GM21367 (cell line): ENCODE measurements around the gene CDK14.

Source experiments
- ATAC-seq: cut with Tn5 transposase; IDR thresholded peaks from one replicate; pipeline ENCODE4 v1.9.1; 2021; ENCODE audit not compliant: unreplicated experiment

Gene CDK14

GRCh38 chr7:90988996-90989765 is 393.1 kb downstream of the CDK14 start:
- ATAC-seq = no peak

DNA sequence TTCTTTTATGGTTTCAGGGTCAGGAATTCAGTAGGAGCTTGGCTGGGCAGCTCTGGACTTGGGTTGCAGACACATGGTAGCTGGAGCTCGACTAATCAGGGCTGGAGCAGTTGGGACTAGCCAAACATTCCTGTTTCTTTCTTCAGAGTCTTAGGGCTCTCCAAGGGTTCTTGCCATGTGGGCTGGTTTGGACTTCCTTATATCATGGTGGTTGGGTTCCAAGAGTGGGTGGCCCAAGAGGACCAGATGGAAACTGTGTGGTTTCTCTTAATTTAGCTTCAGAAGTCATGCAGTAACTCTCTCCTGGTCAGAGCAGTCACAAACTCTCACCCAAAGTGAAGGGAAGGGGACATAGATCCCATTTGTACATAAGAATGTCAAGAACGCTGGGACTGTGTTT is 398.0 kb downstream of the CDK14 start:
- ATAC-seq = no peak

GRCh38 chr7:90994601-90995000 is 398.5 kb downstream of the CDK14 start:
- ATAC-seq = no peak

DNA sequence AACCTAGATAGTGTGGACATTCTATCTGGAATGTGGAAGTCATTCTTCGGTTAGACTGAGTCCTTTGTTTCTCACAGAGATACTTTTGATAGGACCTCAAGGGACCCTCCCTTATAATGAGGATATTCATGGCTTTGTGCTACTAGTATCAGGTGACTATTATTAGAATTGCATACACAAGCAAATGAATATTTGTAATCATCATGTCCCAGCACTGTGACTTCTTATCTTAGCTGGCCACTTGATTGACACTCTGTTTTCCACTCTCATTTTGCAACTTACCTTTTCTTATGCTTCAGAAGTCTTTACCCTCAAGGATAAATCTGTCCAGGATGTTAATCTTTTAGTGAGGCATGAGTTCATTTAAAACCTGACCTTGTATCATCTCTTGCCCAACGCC is 399.9 kb downstream of the CDK14 start:
- no peak for ATAC-seq

GRCh38 chr7:90999989-91000979 is 404.2 kb downstream of the CDK14 start:
- ATAC-seq = no peak

DNA sequence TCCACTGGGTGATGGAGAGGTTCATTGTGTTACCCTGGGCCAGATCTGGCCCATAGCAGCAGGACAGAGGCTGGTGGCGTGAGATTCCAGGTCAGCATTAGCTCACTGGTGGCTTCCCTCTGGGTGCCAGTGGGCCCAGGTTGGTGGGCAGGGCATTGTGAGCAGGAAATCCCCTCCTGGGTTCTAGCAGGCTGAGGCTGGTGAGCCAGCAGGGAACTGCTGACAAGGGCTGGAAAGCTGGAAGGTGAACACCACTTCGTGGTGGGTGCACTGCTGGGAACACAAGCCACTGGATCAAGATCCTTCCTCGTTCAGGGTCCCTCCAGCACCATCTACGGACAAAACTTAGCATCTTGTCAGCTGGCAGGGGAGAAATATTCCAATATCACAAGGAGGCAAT is 408.9 kb downstream of the CDK14 start:
- no peak for ATAC-seq

DNA sequence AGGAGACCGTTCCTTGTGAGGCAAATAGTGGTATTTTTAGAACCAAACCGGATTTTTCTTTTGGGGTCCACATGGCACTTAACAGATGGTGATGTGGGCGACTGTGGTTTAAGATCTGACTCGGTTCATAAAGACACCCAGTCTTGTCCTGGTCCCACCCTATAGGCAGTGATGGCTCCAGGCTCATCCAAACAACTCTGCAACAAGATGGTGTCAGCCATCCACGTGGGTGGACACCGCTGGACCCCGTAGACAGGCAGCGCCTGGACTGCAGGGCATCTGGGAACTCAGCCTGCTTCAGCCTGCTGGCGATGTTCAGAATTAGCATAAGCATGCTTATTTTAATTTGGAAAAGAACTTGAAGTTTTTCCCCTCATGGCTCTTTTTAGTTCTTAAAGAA is 409.7 kb downstream of the CDK14 start:
- no peak for ATAC-seq

- ATAC-seq = no peak
Measured at GRCh38 chr7:91007371-91007770, 411.2 kb downstream of the CDK14 start.

DNA sequence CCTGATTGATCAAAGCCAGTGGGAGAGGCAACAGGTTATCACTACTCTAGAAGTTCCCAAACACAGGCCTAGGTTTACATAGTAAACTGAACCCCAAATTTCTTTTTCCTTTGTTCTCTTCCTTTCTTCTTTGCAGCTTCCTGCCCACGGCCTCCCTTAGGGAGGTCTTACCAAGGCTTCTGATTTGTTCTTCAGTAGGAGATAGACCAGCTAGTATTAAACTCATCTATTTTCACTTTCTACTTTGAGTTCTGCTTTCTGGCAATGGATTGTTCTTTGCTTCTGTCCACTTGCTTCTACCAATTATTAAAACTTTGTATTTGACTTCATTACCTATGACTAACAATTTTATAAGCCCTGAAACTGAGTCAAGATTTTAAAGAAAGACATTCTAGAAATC is 417.0 kb downstream of the CDK14 start:
- no peak for ATAC-seq

DNA sequence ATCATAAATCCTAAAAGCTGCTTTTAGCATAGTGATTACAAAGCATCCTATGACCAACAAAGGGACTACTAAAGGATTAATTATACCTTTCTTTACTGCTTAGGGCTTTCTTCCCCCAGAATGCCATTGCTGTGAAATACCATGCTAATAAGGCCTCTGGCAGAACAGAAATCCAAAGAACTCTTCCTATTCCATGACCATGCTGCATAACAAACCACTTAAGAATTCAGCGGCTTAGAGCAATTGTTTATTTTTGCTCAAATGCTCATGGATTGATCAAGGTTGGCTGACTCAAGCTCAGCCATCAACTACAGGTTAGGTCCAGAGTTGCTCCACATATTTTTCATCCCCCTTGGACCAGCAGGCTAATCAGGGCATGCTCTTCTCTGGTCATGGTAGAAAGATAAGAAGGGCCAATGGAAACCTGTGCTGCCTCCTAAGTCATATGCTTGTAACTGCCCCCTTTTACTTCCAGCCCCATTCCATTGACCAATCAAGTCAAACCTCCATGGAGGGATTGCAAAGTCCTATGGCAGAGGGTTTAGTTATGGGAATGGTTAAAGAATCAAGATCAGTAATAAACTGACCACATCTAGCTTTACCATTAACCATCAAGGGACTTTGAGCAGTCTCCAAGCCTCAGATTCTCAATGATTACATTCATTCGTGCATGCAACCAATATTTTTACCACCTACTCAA is 423.7 kb downstream of the CDK14 start:
- ATAC-seq = no peak

DNA sequence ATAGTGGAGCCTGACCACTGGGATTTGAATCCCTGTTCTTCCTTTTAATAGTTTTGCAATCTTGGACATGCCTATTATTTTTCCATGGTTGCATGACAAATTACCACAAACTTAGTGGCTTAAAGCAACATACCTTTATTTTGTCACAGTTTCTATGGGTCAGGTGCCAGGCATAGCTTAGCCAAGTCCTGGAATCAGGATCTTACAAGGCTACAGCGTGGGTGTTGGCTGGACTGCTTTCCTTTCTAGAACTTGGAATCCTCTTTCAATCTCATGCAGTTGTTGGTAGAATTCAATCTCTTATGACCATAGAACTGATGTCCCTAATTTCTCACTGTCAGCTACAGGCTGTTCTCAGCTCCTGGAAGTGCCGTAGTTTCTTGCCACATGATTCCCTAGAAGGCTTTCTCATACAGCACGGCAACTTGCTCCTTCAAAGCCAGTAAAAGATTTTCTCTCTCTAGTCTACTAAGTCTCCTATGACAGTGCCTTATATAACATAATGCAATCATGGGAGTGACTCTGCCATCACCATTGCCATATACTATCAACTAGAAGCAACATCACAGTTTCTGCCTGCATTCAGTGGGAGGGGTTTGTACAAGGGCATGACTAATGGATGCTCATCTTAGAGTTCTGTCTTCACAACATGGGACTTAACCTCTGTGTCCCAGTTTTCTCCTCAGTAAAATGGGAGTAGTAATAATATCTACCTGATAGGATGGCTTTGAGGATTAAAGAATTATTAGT is 424.7 kb downstream of the CDK14 start:
- no peak for ATAC-seq

DNA sequence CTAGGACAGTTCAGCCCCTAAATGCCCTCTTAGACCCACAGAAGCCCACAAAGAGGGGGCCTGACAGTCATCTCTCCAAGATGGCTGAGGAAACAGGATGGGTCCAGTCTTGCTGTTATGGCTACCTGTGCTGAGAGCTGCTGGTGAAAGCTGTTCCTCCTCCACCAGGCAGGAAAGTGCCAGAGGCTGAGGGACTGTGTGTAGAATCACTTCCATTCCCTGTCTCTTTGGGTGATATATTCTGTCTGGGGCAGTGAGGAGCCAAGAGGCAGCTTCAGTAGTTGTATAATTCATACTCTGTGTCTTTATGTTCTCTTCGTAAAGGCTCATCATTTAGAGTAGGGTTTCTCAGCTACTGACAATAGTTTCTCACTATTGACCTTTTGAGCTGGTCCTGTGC is 425.8 kb downstream of the CDK14 start:
- ATAC-seq = no peak

GRCh38 chr7:91025906-91026390 is 429.8 kb downstream of the CDK14 start:
- no peak for ATAC-seq

DNA sequence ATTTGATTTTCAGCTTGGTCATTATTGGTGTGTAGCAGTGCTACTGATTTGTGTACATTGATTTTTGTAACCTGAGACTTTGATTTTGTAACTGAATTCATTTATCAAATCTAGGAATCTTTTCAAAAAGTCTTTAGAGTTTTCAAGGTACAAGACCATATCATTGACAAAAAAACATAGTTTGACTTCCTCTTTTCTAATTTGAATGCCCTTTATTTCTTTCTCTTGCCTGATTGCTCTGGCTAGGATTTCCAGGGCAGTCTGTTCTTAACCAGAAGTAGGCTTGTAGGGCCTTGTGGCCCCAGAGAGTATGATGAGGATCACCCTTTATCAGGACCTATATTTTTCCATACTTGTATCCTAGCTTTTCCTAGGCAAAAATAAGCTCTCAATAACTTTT is 433.6 kb downstream of the CDK14 start:
- ATAC-seq = no peak

GRCh38 chr7:91030680-91031380 is 434.7 kb downstream of the CDK14 start:
- no peak for ATAC-seq

- no peak for ATAC-seq
Measured at GRCh38 chr7:91031757-91032156, 435.6 kb downstream of the CDK14 start.

- ATAC-seq = no peak
Measured at GRCh38 chr7:91033574-91033973, 437.5 kb downstream of the CDK14 start.

GRCh38 chr7:91034459-91035368 is 438.6 kb downstream of the CDK14 start:
- ATAC-seq = peak; percentile 50

- peak; percentile 88 for ATAC-seq
Measured at GRCh38 chr7:91039033-91039432, 442.9 kb downstream of the CDK14 start.
